Measurements from ENCODE around the gene KCNK1.
"Not testable (repeated sequence)": the region's sequence is repeated elsewhere in the genome, so short reads cannot be mapped to it uniquely, and the experiment has no call there.

The KCNK1 gene

GRCh38 chr1:233608988-233609387 lies 4.9 kb upstream of the KCNK1 start:
- no peak for DNase-seq

GRCh38 chr1:233609926-233610325 lies 4.0 kb upstream of the KCNK1 start:
- no peak for DNase-seq

GRCh38 chr1:233610628-233611027 lies 3.3 kb upstream of the KCNK1 start:
- DNase-seq, result no peak

- not testable (repeated sequence) for DNase-seq
Observed at GRCh38 chr1:233611363-233611762, 2.5 kb upstream of the KCNK1 start.

GRCh38 chr1:233614173-233614742 lies 352 bp downstream of the KCNK1 start:
- peak; percentile 5 for DNase-seq

- no peak for DNase-seq
Observed at GRCh38 chr1:233614743-233615521, 1.0 kb downstream of the KCNK1 start.

GRCh38 chr1:233615571-233615970 lies 1.7 kb downstream of the KCNK1 start:
- no peak for DNase-seq

- DNase-seq, result no peak
Observed at GRCh38 chr1:233617025-233617424, 3.1 kb downstream of the KCNK1 start.

GRCh38 chr1:233619414-233619813 lies 5.5 kb downstream of the KCNK1 start:
- DNase-seq, result not testable (repeated sequence)

GRCh38 chr1:233620065-233620464 lies 6.2 kb downstream of the KCNK1 start:
- no peak for DNase-seq

- DNase-seq, result no peak
Observed at GRCh38 chr1:233621923-233622322, 8.0 kb downstream of the KCNK1 start.

- DNase-seq, result no peak
Observed at GRCh38 chr1:233624289-233624688, 10.4 kb downstream of the KCNK1 start.

GRCh38 chr1:233625087-233625486 lies 11.2 kb downstream of the KCNK1 start:
- no peak for DNase-seq

GRCh38 chr1:233625510-233625981 lies 11.6 kb downstream of the KCNK1 start:
- no peak for DNase-seq

GRCh38 chr1:233627376-233627775 lies 13.5 kb downstream of the KCNK1 start:
- no peak for DNase-seq

GRCh38 chr1:233627823-233628222 lies 13.9 kb downstream of the KCNK1 start:
- no peak for DNase-seq

GRCh38 chr1:233629305-233629935 lies 15.5 kb downstream of the KCNK1 start:
- no peak for DNase-seq

- no peak for DNase-seq
Observed at GRCh38 chr1:233631810-233632405, 18.0 kb downstream of the KCNK1 start.

- no peak for DNase-seq
Observed at GRCh38 chr1:233632436-233632835, 18.5 kb downstream of the KCNK1 start.

- DNase-seq, result no peak
Observed at GRCh38 chr1:233635765-233636502, 22.0 kb downstream of the KCNK1 start.

- no peak for DNase-seq
Observed at GRCh38 chr1:233636503-233636877, 22.6 kb downstream of the KCNK1 start.

- DNase-seq, result no peak
Observed at GRCh38 chr1:233638513-233638912, 24.6 kb downstream of the KCNK1 start.

- no peak for DNase-seq
Observed at GRCh38 chr1:233639611-233640010, 25.7 kb downstream of the KCNK1 start.
